ENCODE data around the gene FREM1. TPM values are rescaled to one million over a fixed set of nuclear protein-coding genes. Genes with fewer than 3 reads are reported as not detected.

The FREM1 gene
- total RNA-seq, 1 experiment from 2014 or later: 0.17 TPM

DNA sequence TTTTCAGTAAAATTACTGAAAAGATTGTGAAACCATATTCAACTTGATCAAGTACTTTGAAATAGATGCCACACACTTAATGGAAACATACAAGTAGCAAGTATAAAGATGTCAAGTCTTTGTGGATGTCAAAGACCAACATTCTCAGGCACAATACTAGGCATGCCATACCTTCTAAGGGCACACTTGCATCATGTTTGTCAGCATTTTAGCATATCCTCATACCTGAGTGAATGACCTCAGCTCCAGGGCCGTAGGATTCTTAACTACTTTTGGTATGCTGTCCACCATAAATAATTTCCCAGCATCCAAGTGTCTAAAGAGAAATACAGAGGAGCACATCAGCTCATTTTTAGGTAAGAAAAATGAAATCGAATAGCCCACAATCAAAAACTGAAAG, 86.4 kb downstream of the FREM1 start:
- no peak for DNase-seq
- POLR2A ChIA-PET (ENCODE audit: unreplicated experiment): no interaction called here
- no TSS peak for BruUV-seq (replicated peaks)

DNA sequence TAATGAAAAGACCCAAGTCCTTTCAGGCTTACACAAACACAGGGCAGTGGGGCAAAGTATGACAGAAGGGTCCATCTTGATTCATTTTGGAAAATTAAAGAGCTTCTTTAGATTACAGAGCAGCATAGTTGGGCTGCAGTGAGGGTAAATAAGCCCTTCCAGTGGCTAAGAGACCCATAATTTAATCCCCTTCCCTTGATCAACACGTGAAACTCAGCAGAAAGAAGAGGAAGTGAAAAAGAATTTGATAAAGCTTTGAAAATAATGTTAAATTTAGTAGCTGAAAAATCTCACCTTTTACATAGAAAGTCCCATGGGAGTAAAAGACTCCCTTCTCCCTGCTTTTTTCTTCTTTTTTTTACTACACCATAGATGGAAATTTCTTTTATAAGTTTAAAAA, 87.6 kb downstream of the FREM1 start:
- Histone ChIP-seq H3K27me3 (ENCODE audit: insufficient read depth, low read depth) (no peaks in the 10 kb centered on the region), H3K4me3 (no peak overlapping the region), H3K27ac (no peak overlapping the region), H3K79me2 (ENCODE audit: low read depth) (no peaks in the 10 kb centered on the region), H2AFZ (no peak overlapping the region), H3F3A (ENCODE audit: insufficient read depth, low read depth) (no peaks in the 10 kb centered on the region), H3K4me2 (no peak overlapping the region), H3K4me1 (replicated peaks; ENCODE audit: insufficient read depth) (no peaks in the 10 kb centered on the region), H3K9me2 (ENCODE audit: insufficient read depth) (no peaks in the 10 kb centered on the region), H4K20me1 (ENCODE audit: insufficient read depth) (no peaks in the 10 kb centered on the region), H3K9me3 (ENCODE audit: insufficient read depth, low read depth) (no peaks in the 10 kb centered on the region), H3K36me3 (ENCODE audit: low read depth) (no peaks in the 10 kb centered on the region)
- ChIA-PET CTCF (no interaction called here), POLR2A (ENCODE audit: unreplicated experiment) (no interaction called here)
- TF ChIP-seq EZH2 (IDR thresholded peaks at IDR 0.05; ENCODE audit: low read depth): no peak
- TF ChIP-seq CTCF (conservative IDR thresholded peaks at IDR 0.05): no peak
- DNase-seq: no peak
- BruUV-seq (replicated peaks): no TSS peak
- intact Hi-C loops (cut with micrococcal nuclease; ENCODE audit: unreplicated experiment): no loop called here

More for the DNA sequence above, 86.4 kb downstream of the FREM1 start:
- Histone ChIP-seq H3K27me3 (ENCODE audit: insufficient read depth, low read depth) (no peaks in the 10 kb centered on the region), H3F3A (ENCODE audit: insufficient read depth, low read depth) (no peaks in the 10 kb centered on the region), H3K9me2 (ENCODE audit: insufficient read depth) (no peaks in the 10 kb centered on the region), H3K9me3 (ENCODE audit: insufficient read depth, low read depth) (no peaks in the 10 kb centered on the region), H3K4me3 (no peak overlapping the region), H3K4me1 (replicated peaks; ENCODE audit: insufficient read depth) (no peaks in the 10 kb centered on the region), H4K20me1 (ENCODE audit: insufficient read depth) (no peaks in the 10 kb centered on the region), H3K36me3 (ENCODE audit: low read depth) (no peaks in the 10 kb centered on the region), H3K27ac (no peak overlapping the region), H3K79me2 (ENCODE audit: low read depth) (no peaks in the 10 kb centered on the region), H3K4me2 (no peak overlapping the region), H2AFZ (no peak overlapping the region)
- CTCF ChIA-PET: no interaction called here
- intact Hi-C loops (cut with micrococcal nuclease; ENCODE audit: unreplicated experiment): no loop called here
- TF ChIP-seq EZH2 (IDR thresholded peaks at IDR 0.05; ENCODE audit: low read depth) (no peak), CTCF (conservative IDR thresholded peaks at IDR 0.05) (no peak)

DNA sequence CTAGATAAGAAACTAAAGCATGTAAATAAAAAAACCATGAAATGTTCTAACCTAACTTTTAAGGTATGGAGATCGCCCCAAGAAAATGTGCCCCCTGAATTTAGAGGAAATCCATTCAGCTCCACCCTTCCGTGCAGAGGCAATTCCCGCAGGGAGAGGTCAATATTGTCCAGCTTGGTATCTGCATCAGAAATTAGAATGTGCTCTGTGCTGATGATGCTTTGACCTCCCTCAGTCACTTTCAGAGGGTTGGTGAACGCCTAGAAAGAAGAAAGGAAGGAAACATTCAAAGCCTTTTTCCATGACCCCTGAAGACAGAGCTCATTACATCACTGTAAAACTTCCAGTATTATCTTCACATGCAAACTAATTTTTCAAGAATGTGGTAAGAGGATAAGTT, 91.0 kb downstream of the FREM1 start:
- Histone ChIP-seq H3K79me2 (ENCODE audit: low read depth) (no peaks in the 10 kb centered on the region), H4K20me1 (ENCODE audit: insufficient read depth) (no peaks in the 10 kb centered on the region), H3K27ac (no peak overlapping the region), H3K9me2 (ENCODE audit: insufficient read depth) (no peaks in the 10 kb centered on the region), H3K4me1 (replicated peaks; ENCODE audit: insufficient read depth) (no peaks in the 10 kb centered on the region), H3K4me2 (no peak overlapping the region), H3K36me3 (ENCODE audit: low read depth) (no peaks in the 10 kb centered on the region), H3K4me3 (no peak overlapping the region), H3K9me3 (ENCODE audit: insufficient read depth, low read depth) (no peaks in the 10 kb centered on the region), H3F3A (ENCODE audit: insufficient read depth, low read depth) (no peaks in the 10 kb centered on the region), H3K27me3 (ENCODE audit: insufficient read depth, low read depth) (no peaks in the 10 kb centered on the region), H2AFZ (no peak overlapping the region)
- DNase-seq: no peak
- ChIA-PET POLR2A (ENCODE audit: unreplicated experiment) (no interaction called here), CTCF (no interaction called here)
- BruUV-seq (replicated peaks): no TSS peak
- intact Hi-C loops (cut with micrococcal nuclease; ENCODE audit: unreplicated experiment): no loop called here
- no peak for TF ChIP-seq CTCF (conservative IDR thresholded peaks at IDR 0.05)
